GOT3 (cell line): Measurements from ENCODE around the gene AVPR2.

Experiments
- DNase-seq: peaks from one replicate; lab custom pipeline; 2025; ENCODE audit warnings: mixed read lengths; lab: John Stamatoyannopoulos, UW

AVPR2 gene

GRCh38 chrX:153871451-153871850 is 33.0 kb upstream of the AVPR2 start:
- no peak for DNase-seq

DNA sequence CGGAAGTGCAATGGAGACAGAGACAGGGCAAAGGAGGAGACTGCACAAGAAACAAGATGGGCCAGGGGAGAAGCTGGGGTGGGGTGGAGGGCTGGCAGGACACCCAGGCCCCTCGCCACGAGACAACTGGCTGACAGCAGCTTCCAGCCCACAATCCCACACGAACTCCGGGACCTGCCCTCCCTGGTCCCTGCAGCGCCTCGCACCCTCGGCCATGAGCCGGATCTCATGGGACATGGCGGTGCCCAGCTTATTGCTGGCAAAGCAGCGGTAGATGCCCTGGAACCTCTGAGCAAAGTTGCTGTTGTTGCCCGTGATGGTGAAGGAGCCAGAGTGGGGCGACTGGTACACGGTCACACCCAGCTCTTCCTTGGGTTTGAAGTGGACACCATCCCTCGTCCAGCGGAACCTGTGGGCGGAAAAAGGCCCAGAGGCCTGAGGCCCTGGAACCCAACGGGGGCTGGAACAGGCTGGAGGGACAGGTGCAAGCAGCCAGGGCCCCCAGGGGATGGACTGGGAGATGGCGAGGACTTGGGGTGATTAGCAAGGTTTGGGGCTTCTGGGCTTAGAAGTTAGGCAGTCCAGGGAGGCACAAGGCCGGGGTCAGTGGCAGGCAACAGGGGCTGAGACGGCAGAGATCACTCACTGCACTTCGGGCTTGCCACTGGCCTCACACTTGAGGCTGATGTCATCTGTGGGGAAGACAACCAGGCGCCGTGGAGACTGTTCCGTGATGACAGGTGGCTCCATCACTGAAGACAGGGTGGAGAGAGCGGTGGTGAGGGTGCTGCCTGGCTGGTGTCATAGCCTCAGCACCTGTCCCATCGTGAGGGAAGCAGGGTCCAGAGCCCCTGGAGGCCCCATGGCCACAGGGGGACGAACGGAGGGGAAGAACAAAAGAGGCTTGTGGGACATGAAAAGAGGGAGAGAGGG is 32.3 kb upstream of the AVPR2 start:
- DNase-seq: no peak

GRCh38 chrX:153873282-153874084 is 31.0 kb upstream of the AVPR2 start:
- DNase-seq: no peak

- no peak for DNase-seq
Observed at GRCh38 chrX:153874085-153874365, 30.4 kb upstream of the AVPR2 start.

DNA sequence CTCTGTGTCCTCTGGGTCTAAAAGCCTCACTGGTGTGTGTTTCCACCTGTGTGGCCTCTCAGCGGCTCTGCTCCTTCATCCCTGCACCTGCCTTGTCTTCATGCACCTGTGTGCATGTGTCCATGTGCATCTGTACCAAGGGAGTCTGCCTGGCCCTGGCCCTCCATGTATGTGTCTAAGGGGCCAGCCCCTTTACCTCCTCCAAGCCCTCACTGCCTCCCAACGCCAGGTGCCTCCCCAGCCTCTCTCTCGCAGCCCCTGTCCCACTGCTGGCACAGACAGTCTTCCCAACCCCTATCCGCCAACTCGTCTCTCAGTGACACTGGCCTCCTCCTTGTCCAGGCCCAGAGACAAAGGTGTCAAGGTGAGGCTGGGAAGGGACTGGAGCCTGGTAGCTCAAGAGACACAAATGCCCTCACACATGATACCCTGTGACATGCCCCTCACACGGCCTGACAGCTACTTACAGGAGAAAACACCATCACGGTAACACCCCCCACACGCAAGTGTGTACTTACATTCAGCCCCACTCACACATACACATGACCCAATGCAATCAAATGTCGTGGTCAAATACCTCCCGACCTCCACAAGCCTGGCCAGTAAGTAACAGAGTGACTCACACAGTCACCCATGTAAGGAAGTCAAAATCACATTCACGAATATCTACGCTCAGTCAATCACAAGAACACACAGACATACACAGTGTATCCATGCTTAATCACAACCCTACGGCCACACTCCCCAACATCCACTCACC is 29.9 kb upstream of the AVPR2 start:
- DNase-seq: no peak

- DNase-seq: no peak
Observed at GRCh38 chrX:153875391-153876111, 28.9 kb upstream of the AVPR2 start.

DNA sequence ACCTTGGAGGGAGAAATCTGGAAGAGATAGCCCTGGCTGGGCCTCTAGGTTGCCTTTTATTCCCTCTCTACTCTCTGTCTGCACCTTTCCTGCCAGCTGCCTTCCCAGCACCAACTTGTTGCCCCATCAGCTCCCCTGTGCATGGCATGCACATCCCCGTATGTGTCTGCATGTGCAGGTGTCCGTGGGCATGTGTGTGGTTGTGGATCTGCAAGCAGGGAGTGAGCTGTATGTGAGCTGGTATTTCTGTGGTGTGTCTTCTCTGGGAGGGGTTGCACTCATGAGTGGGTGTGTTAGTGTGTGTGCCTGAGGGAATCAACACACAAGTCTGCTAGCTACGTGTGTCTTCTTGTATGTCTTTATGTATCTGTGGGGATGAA is 28.4 kb upstream of the AVPR2 start:
- DNase-seq: no peak

- DNase-seq: no peak
Observed at GRCh38 chrX:153877571-153878261, 26.8 kb upstream of the AVPR2 start.

- DNase-seq: no peak
Observed at GRCh38 chrX:153878345-153878744, 26.1 kb upstream of the AVPR2 start.

DNA sequence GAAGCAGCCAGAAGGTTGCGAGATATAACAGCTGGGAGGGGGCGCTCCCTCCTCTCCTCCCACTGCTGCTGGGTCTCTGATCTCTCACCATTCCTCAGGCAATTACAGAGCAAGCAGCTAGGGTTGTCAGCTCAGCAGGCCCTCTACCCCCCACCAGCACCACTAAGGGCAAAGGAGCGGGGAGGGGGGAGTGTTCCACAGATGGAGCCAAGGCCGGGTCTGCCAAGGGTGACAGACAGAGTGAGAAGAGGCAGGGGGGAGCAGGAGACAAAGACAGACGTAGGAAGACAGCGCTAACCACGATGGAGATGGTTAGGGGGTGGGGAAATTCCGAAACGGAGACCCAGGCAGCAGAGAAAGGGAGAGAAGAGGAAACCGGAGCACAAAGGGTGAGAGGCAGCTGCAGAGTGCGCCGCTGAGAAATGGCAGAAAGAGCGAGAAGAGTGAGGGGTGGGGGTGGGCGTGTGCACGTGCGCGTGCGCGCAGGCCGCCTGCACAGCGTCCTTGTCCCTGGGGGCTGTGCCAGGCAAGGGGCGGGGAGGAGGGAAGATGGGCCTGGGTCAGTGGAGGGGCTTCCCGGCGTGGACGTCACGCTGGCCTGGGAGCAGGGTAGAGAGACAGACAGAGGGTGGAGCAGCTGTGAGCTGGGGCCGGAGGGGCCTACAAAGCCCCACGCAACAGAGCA is 25.4 kb upstream of the AVPR2 start:
- no peak for DNase-seq

DNA sequence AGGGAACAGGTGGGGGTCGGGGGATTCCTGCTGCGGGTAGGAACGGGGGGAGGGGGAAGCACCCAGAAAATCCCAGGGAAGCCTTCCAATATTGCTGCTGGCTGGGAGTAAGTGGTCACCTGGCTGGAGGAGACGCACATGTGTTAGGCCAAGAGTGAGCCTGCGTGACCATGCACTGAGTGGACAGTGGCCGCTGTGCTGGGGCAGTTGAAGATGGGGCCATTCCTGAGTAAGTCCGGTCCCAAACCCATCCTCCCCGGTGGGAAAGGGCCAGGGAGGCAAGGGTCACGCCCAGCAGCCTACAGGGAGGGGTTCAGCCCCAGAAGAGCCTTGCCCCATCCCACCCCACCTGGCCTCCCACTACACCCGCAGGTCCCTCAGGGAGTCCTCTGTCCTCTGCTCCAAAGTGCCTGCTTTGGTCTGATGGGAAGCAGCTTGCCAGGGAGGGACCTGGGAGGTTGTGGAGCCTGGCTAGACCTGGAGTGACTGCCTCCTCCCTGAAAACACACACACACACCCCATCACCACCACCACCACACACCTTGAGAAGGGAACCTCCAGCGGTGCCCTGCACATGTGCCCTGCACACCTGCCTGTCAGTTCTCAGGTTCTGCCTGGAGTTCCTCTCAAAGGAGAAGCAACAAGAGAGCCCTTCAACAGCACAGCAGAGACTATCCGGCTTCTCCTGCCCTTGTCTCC is 24.6 kb upstream of the AVPR2 start:
- DNase-seq: no peak

GRCh38 chrX:153880440-153880815 is 24.0 kb upstream of the AVPR2 start:
- DNase-seq: no peak

- DNase-seq: no peak
Observed at GRCh38 chrX:153881281-153881680, 23.2 kb upstream of the AVPR2 start.

DNA sequence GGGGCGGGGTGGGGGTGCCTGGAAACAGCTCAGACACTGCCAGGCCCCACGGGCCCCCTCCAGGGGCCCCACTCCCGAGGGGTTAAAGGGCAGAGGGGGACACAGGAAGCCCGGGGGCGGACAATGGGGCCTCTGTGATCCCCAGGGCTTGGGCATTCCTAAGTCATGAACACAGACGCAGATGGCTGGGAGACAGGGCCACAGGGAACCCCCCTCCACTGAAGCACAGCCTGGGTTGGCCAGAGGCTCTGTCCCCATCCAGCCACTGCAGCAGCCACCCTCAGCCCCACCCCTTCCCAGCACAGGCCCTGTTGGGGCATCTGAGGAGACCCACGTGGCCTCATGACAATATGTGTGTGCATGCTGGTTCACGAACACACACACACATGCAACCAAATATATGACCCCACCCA is 22.4 kb upstream of the AVPR2 start:
- no peak for DNase-seq

- DNase-seq: no peak
Observed at GRCh38 chrX:153882557-153882956, 21.9 kb upstream of the AVPR2 start.

- DNase-seq: no peak
Observed at GRCh38 chrX:153883163-153883843, 21.2 kb upstream of the AVPR2 start.

DNA sequence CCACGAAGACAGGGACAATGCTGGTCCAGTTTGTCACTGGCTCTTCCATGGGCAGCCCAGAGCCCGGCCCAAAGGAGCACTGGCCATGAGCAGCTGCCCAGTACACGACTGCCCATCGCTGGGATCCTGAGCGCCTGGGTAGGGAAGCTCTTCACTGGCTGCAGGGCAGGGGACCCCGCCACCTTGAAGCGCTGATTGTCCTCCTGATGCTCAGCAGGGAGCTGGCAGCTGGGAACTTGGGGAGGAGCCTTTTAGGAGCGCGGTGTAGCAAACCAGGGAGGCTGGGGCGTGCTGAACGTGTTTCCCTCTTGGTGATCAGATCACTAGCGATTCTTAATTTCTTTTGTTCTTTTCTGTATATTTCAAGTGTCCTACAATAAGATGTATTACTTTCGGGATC is 20.3 kb upstream of the AVPR2 start:
- no peak for DNase-seq

DNA sequence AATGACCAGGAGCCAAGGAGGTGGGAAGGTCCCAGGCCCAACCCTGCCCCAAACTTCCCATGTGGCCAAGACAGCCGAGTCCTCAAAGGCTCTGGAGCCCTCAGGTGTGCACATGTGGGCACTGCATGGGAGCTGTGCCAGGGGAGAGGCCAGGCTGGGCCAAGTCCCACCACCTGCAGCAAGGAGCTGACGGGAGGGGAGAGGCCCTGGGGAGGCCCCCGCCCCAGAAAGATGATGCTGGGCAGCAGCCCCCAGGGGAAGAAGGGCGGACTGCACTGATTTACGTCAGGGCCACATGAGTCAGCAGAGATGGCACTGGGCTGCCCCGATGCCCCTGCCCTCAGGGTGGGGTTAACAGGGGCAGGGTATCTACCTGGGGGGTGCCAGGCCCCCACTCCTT is 19.9 kb upstream of the AVPR2 start:
- no peak for DNase-seq

- DNase-seq: no peak
Observed at GRCh38 chrX:153885208-153885787, 19.2 kb upstream of the AVPR2 start.
